MM.1S (cell line): ENCODE data around the gene MTREX.

ENCODE experiments used
- DNase-seq: peaks from one replicate; pipeline ENCODE4 v3.0.0-alpha.2; 2015
- H2AFZ ChIP-seq: fragments of 300-600 bp; sonication (generic); 2 replicates; pipeline ENCODE4 v1.6.0; 2016; ENCODE audit warnings: antibody characterized with exemption, low read length
- H3F3A ChIP-seq: fragments of 300-600 bp; sonication (generic); 2 replicates; pipeline ENCODE4 v1.6.1; 2016; ENCODE audit warnings: mild to moderate bottlenecking, antibody characterized with exemption, low read length, moderate library complexity, mixed read lengths; ENCODE audit not compliant: insufficient read depth
- H3K27ac ChIP-seq: fragments of 300-600 bp; sonication (generic); 2 replicates; pipeline ENCODE4 v1.5.1; 2016; ENCODE audit warnings: mild to moderate bottlenecking, low read length
- H3K27me3 ChIP-seq: fragments of 300-600 bp; sonication (generic); replicated peaks from 2 replicates; pipeline ENCODE4 v1.6.0; 2016; ENCODE audit warnings: low read length; ENCODE audit not compliant: insufficient read depth
- H3K36me3 ChIP-seq: fragments of 300-600 bp; sonication (generic); replicated peaks from 2 replicates; pipeline ENCODE4 v1.6.1; 2016; ENCODE audit warnings: mild to moderate bottlenecking, low read length, mixed read lengths; ENCODE audit not compliant: insufficient read depth
- H3K4me1 ChIP-seq: fragments of 300-600 bp; sonication (generic); 2 replicates; pipeline ENCODE4 v1.6.1; 2016; ENCODE audit warnings: low read length, mixed read lengths
- H3K4me2 ChIP-seq: fragments of 300-600 bp; sonication (generic); 2 replicates; pipeline ENCODE4 v1.6.0; 2016; ENCODE audit warnings: low read depth, low read length
- H3K4me3 ChIP-seq: fragments of 300-600 bp; sonication (generic); 2 replicates; pipeline ENCODE4 v1.5.1; 2016; ENCODE audit warnings: low read length, mixed read lengths
- H3K79me2 ChIP-seq: fragments of 300-600 bp; sonication (generic); 2 replicates; pipeline ENCODE4 v1.6.1; 2016; ENCODE audit warnings: mixed run types, low read length, mixed read lengths
- H3K9ac ChIP-seq: fragments of 300-600 bp; sonication (generic); 2 replicates; pipeline ENCODE4 v1.6.1; 2016; ENCODE audit warnings: low read length, mixed read lengths
- H3K9me2 ChIP-seq: fragments of 300-600 bp; sonication (generic); replicated peaks from 2 replicates; pipeline ENCODE4 v1.6.1; 2016; ENCODE audit warnings: mild to moderate bottlenecking, low read length, mixed read lengths; ENCODE audit not compliant: insufficient read depth
- H3K9me3 ChIP-seq: fragments of 300-600 bp; sonication (generic); replicated peaks from 2 replicates; pipeline ENCODE4 v1.6.1; 2016; ENCODE audit warnings: mild to moderate bottlenecking, low read length, mixed read lengths; ENCODE audit not compliant: insufficient read depth
- H4K20me1 ChIP-seq: fragments of 300-600 bp; sonication (generic); 2 replicates; pipeline ENCODE4 v1.6.1; 2016; ENCODE audit warnings: mild to moderate bottlenecking, low read length, moderate library complexity, mixed read lengths; ENCODE audit not compliant: insufficient read depth
- EZH2 ChIP-seq: fragments of 300-600 bp; sonication (generic); optimal IDR thresholded peaks from 2 replicates; pipeline ENCODE3; 2017; ENCODE audit warnings: low read depth, mild to moderate bottlenecking, antibody characterized with exemption, low read length, mixed read lengths
- EZH2phosphoT487 ChIP-seq: fragments of 300-600 bp; sonication (generic); IDR thresholded peaks from 2 replicates; pipeline ENCODE4 v1.6.1; 2018; ENCODE audit warnings: antibody characterized with exemption, low read length
- TF ChIP-seq, protein P1 (sequence below): fragments of 300-600 bp; sonication (generic); IDR thresholded peaks from 2 replicates; pipeline ENCODE4 v1.5.1; 2016; ENCODE audit warnings: antibody characterized with exemption, low read length, mixed read lengths

Gene MTREX

GRCh38 chr5:55304584-55304983 is 3.2 kb upstream of the MTREX start:
- Histone ChIP-seq H3K27me3 (no peaks in the 10 kb centered on the region), H4K20me1 (no peaks in the 10 kb centered on the region), H3K27ac (no peak overlapping the region), H3K4me2 (no peak overlapping the region), H3K79me2 (peaks cover 93% of the 10 kb centered on the region), H2AFZ (no peak overlapping the region), H3K9me2 (no peaks in the 10 kb centered on the region), H3K36me3 (no peaks in the 10 kb centered on the region), H3K9me3 (no peaks in the 10 kb centered on the region), H3K4me1 (peaks cover 18% of the 10 kb centered on the region), H3K9ac (no peak overlapping the region), H3F3A (no peaks in the 10 kb centered on the region), H3K4me3 (no peak overlapping the region)
- TF ChIP-seq EZH2phosphoT487 (no peak), EZH2 (no peak)
- TF ChIP-seq, protein P1, sequence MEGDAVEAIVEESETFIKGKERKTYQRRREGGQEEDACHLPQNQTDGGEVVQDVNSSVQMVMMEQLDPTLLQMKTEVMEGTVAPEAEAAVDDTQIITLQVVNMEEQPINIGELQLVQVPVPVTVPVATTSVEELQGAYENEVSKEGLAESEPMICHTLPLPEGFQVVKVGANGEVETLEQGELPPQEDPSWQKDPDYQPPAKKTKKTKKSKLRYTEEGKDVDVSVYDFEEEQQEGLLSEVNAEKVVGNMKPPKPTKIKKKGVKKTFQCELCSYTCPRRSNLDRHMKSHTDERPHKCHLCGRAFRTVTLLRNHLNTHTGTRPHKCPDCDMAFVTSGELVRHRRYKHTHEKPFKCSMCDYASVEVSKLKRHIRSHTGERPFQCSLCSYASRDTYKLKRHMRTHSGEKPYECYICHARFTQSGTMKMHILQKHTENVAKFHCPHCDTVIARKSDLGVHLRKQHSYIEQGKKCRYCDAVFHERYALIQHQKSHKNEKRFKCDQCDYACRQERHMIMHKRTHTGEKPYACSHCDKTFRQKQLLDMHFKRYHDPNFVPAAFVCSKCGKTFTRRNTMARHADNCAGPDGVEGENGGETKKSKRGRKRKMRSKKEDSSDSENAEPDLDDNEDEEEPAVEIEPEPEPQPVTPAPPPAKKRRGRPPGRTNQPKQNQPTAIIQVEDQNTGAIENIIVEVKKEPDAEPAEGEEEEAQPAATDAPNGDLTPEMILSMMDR = no peak
- no peak for DNase-seq

- TF ChIP-seq EZH2phosphoT487 (no peak), EZH2 (no peak)
- TF ChIP-seq, protein P1 = no peak
- H3K4me2 ChIP-seq = peak overlapping the region; percentile 89; the same call in 1 of the 2 replicates
- H3K27me3 ChIP-seq = no peaks in the 10 kb centered on the region
- H3K4me1 ChIP-seq = peaks cover 20% of the 10 kb centered on the region
- H3K27ac ChIP-seq = no peak overlapping the region
- H3F3A ChIP-seq = no peaks in the 10 kb centered on the region
- H3K9me3 ChIP-seq = no peaks in the 10 kb centered on the region
- no peak overlapping the region for H3K9ac ChIP-seq
- H2AFZ ChIP-seq = no peak overlapping the region
- DNase-seq = no peak
- H4K20me1 ChIP-seq = no peaks in the 10 kb centered on the region
- H3K4me3 ChIP-seq = no peak overlapping the region
- H3K79me2 ChIP-seq = peaks cover 94% of the 10 kb centered on the region
- H3K9me2 ChIP-seq = no peaks in the 10 kb centered on the region
- no peaks in the 10 kb centered on the region for H3K36me3 ChIP-seq
These were observed 2.4 kb upstream of the MTREX start for GRCh38 chr5:55305345-55305744.

DNA sequence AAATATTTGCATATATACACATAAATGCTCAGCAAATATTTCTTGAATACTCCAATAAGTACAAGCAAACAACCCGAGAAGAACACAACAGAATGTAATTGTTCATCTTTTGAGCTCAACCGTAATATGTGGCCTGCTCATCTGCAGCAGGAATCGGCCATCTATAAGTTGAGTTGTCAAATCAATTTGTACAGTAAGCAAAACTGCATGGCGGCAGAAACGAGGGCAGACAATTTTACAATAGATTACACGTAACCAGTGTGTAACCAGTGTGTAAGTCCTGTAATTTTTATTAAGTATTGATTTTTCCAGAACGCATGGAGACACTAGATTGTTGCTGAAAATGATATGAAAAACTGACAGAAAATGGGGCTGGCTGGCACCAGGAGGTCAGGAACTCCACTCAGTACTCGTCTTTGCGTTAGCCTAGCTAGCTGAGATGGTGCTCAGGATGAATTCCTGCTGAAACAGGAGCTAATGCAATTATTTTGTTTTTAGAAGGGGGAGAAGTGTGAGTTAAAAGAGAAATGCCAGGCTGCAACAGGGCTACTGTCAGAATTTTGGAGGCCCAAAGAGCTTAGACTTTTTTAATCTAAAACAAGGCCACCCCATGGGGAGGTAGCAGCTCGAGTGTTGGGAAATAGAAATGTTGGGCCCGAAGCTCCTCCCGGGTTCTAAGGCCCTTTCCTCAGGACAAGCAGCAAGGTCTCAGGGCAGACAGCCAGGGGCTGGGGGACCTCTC is 977 bp upstream of the MTREX start:
- peaks cover 20% of the 10 kb centered on the region for H3K4me1 ChIP-seq
- no peaks in the 10 kb centered on the region for H3K27me3 ChIP-seq
- H2AFZ ChIP-seq = peak overlapping the region; percentile 95
- peak overlapping the region; percentile 84; the same call in 1 of the 2 replicates for H3K27ac ChIP-seq
- no peaks in the 10 kb centered on the region for H3F3A ChIP-seq
- H3K4me2 ChIP-seq = peak overlapping the region; percentile 89
- no peak for DNase-seq
- H3K4me3 ChIP-seq = peak overlapping the region; percentile 94
- H3K36me3 ChIP-seq = no peaks in the 10 kb centered on the region; the same call in 1 of the 2 replicates
- H3K9me2 ChIP-seq = no peaks in the 10 kb centered on the region
- peaks cover 5% of the 10 kb centered on the region; the same call in 1 of the 2 replicates for H4K20me1 ChIP-seq
- TF ChIP-seq EZH2phosphoT487 (no peak), EZH2 (no peak)
- TF ChIP-seq, protein P1 = no peak
- no peaks in the 10 kb centered on the region for H3K9me3 ChIP-seq
- peak overlapping the region; percentile 95 for H3K9ac ChIP-seq
- H3K79me2 ChIP-seq = peaks cover 95% of the 10 kb centered on the region
